MM.1S (cell line): Measurements from ENCODE around the gene CHST11.

Experiments
- DNase-seq: peaks from one replicate; pipeline ENCODE4 v3.0.0-alpha.2; 2015
- H2AFZ ChIP-seq: fragments of 300-600 bp; sonication (generic); 2 replicates; pipeline ENCODE4 v1.6.0; 2016; ENCODE audit warnings: antibody characterized with exemption, low read length
- H3F3A ChIP-seq: fragments of 300-600 bp; sonication (generic); 2 replicates; pipeline ENCODE4 v1.6.1; 2016; ENCODE audit warnings: mild to moderate bottlenecking, antibody characterized with exemption, low read length, moderate library complexity, mixed read lengths; ENCODE audit not compliant: insufficient read depth
- H3K27ac ChIP-seq: fragments of 300-600 bp; sonication (generic); 2 replicates; pipeline ENCODE4 v1.5.1; 2016; ENCODE audit warnings: mild to moderate bottlenecking, low read length
- H3K27me3 ChIP-seq: fragments of 300-600 bp; sonication (generic); replicated peaks from 2 replicates; pipeline ENCODE4 v1.6.0; 2016; ENCODE audit warnings: low read length; ENCODE audit not compliant: insufficient read depth
- H3K36me3 ChIP-seq: fragments of 300-600 bp; sonication (generic); replicated peaks from 2 replicates; pipeline ENCODE4 v1.6.1; 2016; ENCODE audit warnings: mild to moderate bottlenecking, low read length, mixed read lengths; ENCODE audit not compliant: insufficient read depth
- H3K4me1 ChIP-seq: fragments of 300-600 bp; sonication (generic); 2 replicates; pipeline ENCODE4 v1.6.1; 2016; ENCODE audit warnings: low read length, mixed read lengths
- H3K4me2 ChIP-seq: fragments of 300-600 bp; sonication (generic); 2 replicates; pipeline ENCODE4 v1.6.0; 2016; ENCODE audit warnings: low read depth, low read length
- H3K4me3 ChIP-seq: fragments of 300-600 bp; sonication (generic); 2 replicates; pipeline ENCODE4 v1.5.1; 2016; ENCODE audit warnings: low read length, mixed read lengths
- H3K79me2 ChIP-seq: fragments of 300-600 bp; sonication (generic); 2 replicates; pipeline ENCODE4 v1.6.1; 2016; ENCODE audit warnings: mixed run types, low read length, mixed read lengths
- H3K9ac ChIP-seq: fragments of 300-600 bp; sonication (generic); 2 replicates; pipeline ENCODE4 v1.6.1; 2016; ENCODE audit warnings: low read length, mixed read lengths
- H3K9me2 ChIP-seq: fragments of 300-600 bp; sonication (generic); replicated peaks from 2 replicates; pipeline ENCODE4 v1.6.1; 2016; ENCODE audit warnings: mild to moderate bottlenecking, low read length, mixed read lengths; ENCODE audit not compliant: insufficient read depth
- H3K9me3 ChIP-seq: fragments of 300-600 bp; sonication (generic); replicated peaks from 2 replicates; pipeline ENCODE4 v1.6.1; 2016; ENCODE audit warnings: mild to moderate bottlenecking, low read length, mixed read lengths; ENCODE audit not compliant: insufficient read depth
- H4K20me1 ChIP-seq: fragments of 300-600 bp; sonication (generic); 2 replicates; pipeline ENCODE4 v1.6.1; 2016; ENCODE audit warnings: mild to moderate bottlenecking, low read length, moderate library complexity, mixed read lengths; ENCODE audit not compliant: insufficient read depth
- EZH2 ChIP-seq: fragments of 300-600 bp; sonication (generic); optimal IDR thresholded peaks from 2 replicates; pipeline ENCODE3; 2017; ENCODE audit warnings: low read depth, mild to moderate bottlenecking, antibody characterized with exemption, low read length, mixed read lengths
- EZH2phosphoT487 ChIP-seq: fragments of 300-600 bp; sonication (generic); IDR thresholded peaks from 2 replicates; pipeline ENCODE4 v1.6.1; 2018; ENCODE audit warnings: antibody characterized with exemption, low read length
- TF ChIP-seq, protein P1 (sequence below): fragments of 300-600 bp; sonication (generic); IDR thresholded peaks from 2 replicates; pipeline ENCODE4 v1.5.1; 2016; ENCODE audit warnings: antibody characterized with exemption, low read length, mixed read lengths

CHST11 gene

GRCh38 chr12:104764225-104765091 is 307.7 kb downstream of the CHST11 start:
- H4K20me1 ChIP-seq, result no peaks in the 10 kb centered on the region
- DNase-seq, result peak; percentile 29
- TF ChIP-seq, protein P1, sequence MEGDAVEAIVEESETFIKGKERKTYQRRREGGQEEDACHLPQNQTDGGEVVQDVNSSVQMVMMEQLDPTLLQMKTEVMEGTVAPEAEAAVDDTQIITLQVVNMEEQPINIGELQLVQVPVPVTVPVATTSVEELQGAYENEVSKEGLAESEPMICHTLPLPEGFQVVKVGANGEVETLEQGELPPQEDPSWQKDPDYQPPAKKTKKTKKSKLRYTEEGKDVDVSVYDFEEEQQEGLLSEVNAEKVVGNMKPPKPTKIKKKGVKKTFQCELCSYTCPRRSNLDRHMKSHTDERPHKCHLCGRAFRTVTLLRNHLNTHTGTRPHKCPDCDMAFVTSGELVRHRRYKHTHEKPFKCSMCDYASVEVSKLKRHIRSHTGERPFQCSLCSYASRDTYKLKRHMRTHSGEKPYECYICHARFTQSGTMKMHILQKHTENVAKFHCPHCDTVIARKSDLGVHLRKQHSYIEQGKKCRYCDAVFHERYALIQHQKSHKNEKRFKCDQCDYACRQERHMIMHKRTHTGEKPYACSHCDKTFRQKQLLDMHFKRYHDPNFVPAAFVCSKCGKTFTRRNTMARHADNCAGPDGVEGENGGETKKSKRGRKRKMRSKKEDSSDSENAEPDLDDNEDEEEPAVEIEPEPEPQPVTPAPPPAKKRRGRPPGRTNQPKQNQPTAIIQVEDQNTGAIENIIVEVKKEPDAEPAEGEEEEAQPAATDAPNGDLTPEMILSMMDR, result no peak
- no peak for TF ChIP-seq EZH2
- TF ChIP-seq EZH2phosphoT487, result no peak

DNA sequence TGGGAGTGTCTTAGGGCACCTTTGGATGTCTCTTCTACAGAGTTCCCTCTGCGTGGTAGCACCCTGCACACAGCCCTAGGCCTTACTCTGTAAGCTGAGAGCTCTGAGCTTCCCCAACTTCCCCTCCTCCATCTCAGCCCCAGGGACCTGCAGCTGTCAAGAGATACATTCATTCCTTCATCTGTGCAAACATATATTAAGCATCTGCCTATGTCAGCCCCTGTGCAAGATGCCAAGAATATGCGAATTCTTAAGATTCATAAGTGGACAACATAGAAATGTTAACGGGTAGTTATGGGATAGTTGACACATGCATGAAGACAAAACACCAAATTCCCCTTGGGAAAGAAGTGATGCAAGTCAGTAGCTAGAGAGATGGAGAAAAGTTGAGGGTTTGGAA is 310.5 kb downstream of the CHST11 start:
- no peaks in the 10 kb centered on the region for H3K36me3 ChIP-seq

More at GRCh38 chr12:104764225-104765091, 307.7 kb downstream of the CHST11 start:
- Histone ChIP-seq H2AFZ (no peak overlapping the region), H3K4me3 (no peak overlapping the region), H3K4me2 (no peak overlapping the region), H3K9me2 (no peaks in the 10 kb centered on the region), H3K4me1 (peaks cover 10% of the 10 kb centered on the region), H3K36me3 (no peaks in the 10 kb centered on the region; the same call in 1 of the 2 replicates), H3K9ac (no peak overlapping the region), H3K9me3 (no peaks in the 10 kb centered on the region), H3K27me3 (no peaks in the 10 kb centered on the region), H3F3A (no peaks in the 10 kb centered on the region), H3K27ac (no peak overlapping the region), H3K79me2 (no peaks in the 10 kb centered on the region)

GRCh38 chr12:104768033-104768432 is 311.3 kb downstream of the CHST11 start:
- Histone ChIP-seq H3K4me2 (no peak overlapping the region), H3K79me2 (no peaks in the 10 kb centered on the region), H3K4me1 (peaks cover 10% of the 10 kb centered on the region), H3K36me3 (no peaks in the 10 kb centered on the region), H2AFZ (no peak overlapping the region), H3K9me3 (no peaks in the 10 kb centered on the region), H4K20me1 (no peaks in the 10 kb centered on the region), H3K9ac (no peak overlapping the region), H3K27me3 (no peaks in the 10 kb centered on the region), H3K27ac (no peak overlapping the region), H3F3A (no peaks in the 10 kb centered on the region), H3K4me3 (no peak overlapping the region), H3K9me2 (no peaks in the 10 kb centered on the region)
- no peak for DNase-seq
- TF ChIP-seq EZH2 (no peak), EZH2phosphoT487 (no peak)
- TF ChIP-seq, protein P1, result no peak

More for the DNA sequence above, 310.5 kb downstream of the CHST11 start:
- no peak for DNase-seq
- H3K4me2 ChIP-seq, result no peak overlapping the region
- peaks cover 10% of the 10 kb centered on the region for H3K4me1 ChIP-seq
- no peak overlapping the region for H3K27ac ChIP-seq
- no peak overlapping the region for H3K9ac ChIP-seq
- H3K4me3 ChIP-seq, result no peak overlapping the region
- no peaks in the 10 kb centered on the region for H4K20me1 ChIP-seq
- H2AFZ ChIP-seq, result no peak overlapping the region
- H3K9me3 ChIP-seq, result no peaks in the 10 kb centered on the region
- no peaks in the 10 kb centered on the region for H3K9me2 ChIP-seq
- H3K79me2 ChIP-seq, result no peaks in the 10 kb centered on the region
- H3F3A ChIP-seq, result no peaks in the 10 kb centered on the region
- no peak for TF ChIP-seq EZH2phosphoT487
- no peak for TF ChIP-seq EZH2
- TF ChIP-seq, protein P1, result no peak
- H3K27me3 ChIP-seq, result no peaks in the 10 kb centered on the region
